Activated CD8-positive, alpha-beta memory T cell treated with anti-CD3 and anti-CD28 coated beads for 24 hours (primary cell): ENCODE results near the gene TECTB.
"Not testable (repeated sequence)": the region's sequence is repeated elsewhere in the genome, so short reads cannot be mapped to it uniquely, and the experiment has no call there.

Experiments used
- DNase-seq: peaks from one replicate; pipeline ENCODE4 v3.0.0-alpha.2; 2020

TECTB gene

DNA sequence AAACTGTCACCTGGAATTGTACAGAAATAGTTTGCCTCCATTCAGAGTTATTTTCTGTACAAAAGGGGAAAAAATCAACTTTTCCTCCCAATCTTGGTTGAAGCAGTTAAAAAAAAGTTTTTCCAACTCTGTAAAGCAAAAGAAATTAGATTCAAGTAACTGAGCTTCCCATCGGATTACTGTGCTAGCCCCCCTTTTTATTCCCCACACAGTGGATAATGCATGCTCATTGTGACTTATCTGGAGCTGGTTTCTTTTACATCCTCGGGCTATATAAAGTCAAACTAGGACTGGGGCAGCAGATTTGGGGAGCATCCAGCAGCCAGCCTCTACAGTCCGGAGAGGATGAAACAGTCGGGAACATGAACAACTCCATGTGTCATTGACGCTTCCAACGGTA is at the start of gene TECTB:
TECTB (plus strand) TSS at position 301 of the 400 bp plus-strand sequence. CDS start 335 bp downstream, outside the sequence.
- DNase-seq = no peak

GRCh38 chr10:112235141-112235540 is 48.1 kb upstream of the TECTB start:
- DNase-seq = no peak

GRCh38 chr10:112235920-112236319 is 47.3 kb upstream of the TECTB start:
- no peak for DNase-seq

DNA sequence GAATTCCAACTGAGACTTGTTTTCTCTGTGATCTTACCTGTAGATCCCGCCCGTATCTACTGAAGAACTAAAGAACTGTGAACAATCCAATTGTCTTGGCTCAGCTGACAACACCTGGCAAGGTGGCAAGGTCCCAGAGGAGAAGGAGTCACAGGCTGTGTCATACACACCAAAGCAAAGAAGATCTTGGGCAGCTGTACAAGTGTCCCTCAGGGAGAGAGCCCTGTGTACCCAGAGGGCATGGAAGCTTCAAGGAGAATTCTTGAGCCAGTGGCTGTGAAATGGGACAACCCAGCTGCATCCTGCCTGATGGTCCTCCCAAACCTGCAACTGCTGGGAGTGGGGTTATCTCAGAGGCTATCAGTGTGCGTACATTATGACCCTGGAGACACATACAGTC is 46.7 kb upstream of the TECTB start:
- DNase-seq = no peak

DNA sequence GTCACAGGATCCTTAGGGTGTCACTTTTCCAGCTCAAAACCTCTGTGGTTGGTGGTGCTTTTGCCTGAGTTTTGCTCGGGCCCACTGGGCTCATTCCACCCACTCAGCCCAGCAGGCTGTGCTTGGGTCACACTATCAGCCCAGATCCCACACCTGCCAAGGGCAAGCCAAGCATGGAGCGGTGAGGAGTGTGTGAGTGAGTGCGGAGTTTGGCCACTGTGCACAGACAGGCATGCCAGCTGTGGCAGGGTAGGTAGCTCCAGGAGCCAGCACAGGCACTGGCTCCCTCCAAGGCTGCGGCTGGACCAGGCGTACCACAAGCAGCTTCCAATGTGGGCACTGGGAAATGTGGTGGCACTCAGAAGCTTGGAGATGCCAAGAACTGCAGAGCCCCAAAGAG is 43.9 kb upstream of the TECTB start:
- DNase-seq = no peak

DNA sequence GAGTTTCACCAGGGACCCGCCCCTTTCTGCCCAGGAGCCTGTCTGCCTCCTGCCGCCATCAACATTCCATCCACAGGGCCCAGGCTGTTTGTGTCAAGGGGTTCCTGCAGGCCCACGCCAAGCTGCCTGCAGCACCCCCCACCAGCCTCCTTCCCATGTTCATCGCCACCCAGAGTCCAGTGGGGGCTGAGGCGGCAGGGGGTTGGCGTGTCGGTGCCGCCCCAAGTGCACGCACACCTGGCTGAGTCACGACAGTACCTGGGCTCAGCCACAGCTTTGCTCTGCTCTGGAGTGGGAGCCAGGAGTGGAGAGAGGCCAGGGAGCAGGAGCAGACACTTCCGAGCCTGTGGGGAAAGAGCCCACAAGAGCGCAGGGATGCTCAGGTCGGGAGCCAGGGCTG is 42.8 kb upstream of the TECTB start:
- no peak for DNase-seq

DNA sequence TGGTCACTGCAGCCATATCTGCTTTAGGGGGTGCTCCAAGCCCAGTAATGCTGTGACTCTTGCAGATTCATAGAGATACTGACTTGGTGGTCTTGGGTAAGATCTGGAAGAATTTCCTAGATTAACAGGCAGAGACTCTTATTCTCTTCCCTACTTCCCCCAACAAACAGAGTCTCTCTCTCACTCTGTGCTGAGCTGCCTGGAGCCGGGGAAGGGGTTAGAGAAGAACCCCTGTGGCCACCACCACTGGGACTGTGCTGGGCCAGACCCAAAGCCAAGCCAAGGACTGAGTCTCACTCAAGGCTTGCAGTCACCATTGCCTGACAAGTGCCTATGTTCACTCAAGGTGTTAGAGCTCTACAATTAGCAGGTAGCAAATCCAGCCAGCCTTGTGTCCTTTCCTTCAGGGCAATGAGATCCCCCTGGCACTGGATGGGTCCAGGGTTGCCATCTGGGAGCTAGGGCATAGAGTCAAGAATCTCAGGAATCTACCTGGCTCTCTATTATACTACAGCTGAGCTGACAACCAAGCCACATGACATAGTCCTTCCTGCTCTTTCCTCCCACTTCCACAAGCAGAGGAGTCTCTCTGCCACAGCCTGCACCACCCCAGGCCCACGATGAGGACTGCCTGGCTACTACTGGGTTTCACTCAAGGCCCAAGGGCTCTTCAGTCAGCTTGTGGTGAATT is 41.4 kb upstream of the TECTB start:
- no peak for DNase-seq

DNA sequence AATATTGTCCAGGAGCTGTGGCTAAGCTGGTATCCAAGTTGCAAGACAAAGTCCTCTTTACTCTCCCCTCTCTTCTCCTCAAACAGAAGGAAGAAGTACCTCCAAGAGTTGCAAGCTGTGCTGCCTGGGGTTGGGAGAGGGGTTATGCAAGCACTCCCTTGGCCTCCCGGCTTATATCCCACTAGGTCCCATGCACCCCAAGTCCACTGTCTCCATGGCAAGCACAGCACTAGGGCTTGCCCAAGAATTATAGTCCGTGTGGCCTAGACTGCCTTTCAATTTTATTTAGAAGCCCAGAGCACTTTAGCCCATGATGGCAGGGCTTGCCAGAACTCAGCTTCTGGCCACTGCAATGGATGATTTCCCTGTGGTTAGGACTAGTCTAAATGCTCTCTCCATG is 40.4 kb upstream of the TECTB start:
- DNase-seq = no peak

GRCh38 chr10:112243713-112244112 is 39.5 kb upstream of the TECTB start:
- no peak for DNase-seq

GRCh38 chr10:112244197-112244596 is 39.0 kb upstream of the TECTB start:
- DNase-seq = no peak

DNA sequence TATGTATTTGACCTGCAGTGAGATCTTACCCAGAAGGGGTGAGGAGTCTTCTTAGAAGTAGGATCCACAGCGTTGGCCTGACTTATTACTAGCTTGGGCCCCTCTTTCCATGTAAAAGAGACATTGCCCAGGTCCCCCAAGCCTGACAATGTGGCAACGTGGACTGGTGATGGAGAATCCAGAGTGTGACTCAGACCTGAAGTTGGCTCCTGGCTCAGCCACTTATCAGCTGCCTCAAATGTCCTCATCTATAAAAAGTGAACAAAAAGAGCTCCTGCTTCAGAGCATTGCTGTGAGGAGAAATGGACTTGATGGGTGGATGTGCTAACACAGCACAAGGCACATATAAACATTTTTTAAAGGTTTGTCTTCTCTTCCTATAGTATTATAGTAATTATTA is 35.4 kb upstream of the TECTB start:
- DNase-seq = no peak

DNA sequence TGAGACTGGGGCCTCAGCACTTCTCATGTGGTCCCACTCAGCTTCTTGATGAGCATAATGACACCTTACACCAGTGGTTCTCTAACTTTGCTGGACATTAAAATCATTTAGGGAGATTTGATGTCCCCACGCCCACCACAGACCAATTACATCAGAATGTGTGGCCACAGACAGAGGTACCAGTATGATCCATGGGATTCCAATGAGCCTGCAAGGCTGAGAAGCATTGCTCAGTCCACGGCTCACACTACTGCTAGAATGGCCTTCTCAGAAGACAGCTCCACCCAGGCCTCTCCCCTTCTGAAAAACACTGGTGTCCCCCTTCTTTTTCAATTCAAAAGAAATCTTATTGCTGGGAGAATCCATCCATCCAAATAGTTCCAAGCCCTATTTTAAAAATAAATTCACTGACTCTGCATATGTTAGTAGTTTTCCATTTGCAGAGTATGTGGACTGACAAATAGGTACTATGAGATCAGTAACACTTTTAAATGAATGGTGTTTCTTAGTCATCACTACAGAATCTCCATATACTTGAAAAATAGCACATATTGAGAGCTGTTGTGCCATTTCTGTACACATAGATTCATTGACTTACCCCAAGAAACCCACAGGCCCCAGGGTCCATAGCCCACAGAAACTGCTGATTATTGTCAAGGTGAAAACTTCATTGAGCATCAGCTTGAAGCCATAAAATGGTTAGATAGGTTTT is 34.5 kb upstream of the TECTB start:
- no peak for DNase-seq

DNA sequence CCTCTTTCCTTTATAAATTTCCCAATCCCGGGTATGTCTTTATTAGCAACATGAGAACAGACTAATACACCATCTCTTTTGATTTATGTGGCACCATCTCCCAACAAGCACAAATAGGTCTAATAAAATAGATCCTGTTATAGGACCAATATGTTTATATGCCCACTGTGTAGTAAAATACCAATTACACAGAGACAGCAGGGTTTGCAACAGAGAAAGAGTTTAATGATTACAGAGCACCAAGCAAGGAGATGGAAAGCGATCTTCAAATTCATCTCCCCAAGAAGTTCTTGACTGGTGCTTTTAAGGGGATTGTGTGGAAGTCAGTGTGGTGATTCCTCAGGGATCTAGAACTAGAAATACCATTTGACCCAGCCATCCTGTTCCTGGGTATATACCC is 33.5 kb upstream of the TECTB start:
- DNase-seq = no peak

DNA sequence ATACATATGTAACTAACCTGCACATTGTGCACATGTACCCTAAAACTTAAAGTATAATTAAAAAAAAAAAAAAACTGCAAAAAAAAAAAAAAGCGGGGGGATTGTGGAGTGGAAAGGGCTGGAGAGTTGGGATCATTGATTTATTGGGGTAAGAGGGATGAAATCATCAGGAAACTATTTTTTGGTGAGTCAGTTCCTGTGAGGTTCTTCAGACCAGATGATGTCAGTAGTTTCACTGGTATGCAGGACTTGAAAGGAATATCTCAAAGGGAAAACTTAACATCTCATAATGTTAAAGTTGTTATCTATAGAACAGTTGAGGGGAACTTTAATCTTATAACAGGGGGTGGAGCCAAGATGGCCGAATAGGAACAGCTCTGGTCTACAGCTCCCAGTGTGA is 32.6 kb upstream of the TECTB start:
- no peak for DNase-seq

DNA sequence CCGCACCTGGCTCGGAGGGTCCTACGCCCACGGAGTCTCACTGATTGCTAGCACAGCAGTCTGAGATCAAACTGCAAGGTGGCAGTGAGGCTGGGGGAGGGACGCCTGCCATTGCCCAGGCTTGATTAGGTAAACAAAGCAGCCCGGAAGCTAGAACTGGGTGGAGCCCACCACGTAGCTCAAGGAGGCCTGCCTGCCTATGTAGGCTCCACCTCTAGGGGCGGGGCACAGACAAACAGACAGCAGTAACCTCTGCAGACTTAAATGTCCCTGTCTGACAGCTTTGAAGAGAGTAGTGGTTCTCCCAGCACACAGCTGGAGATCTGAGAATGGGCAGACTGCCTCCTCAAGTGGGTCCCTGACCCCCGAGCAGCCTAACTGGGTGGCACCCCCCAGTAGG is 32.0 kb upstream of the TECTB start:
- DNase-seq = not testable (repeated sequence)

- DNase-seq = no peak
Measured at GRCh38 chr10:112258407-112258806, 24.8 kb upstream of the TECTB start.

GRCh38 chr10:112259688-112260087 is 23.5 kb upstream of the TECTB start:
- DNase-seq = no peak

DNA sequence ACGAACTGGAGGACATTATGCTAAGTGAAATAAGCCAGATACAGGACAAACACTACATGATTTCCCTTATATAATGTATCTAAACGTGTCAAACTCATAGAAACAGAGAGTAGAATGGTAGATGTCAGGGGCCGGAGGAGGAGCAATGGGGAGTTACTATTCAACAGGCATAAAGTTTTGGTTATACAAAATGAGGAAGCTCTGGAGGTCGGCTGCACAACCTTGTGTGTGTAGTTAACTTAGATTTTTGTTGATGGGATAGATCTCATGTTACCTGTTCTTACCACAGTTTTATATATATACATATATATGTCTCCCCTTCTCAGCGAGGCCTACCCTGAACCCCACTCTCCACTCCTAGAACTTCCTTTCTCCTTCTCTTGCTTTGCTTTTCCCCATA is 22.4 kb upstream of the TECTB start:
- no peak for DNase-seq

DNA sequence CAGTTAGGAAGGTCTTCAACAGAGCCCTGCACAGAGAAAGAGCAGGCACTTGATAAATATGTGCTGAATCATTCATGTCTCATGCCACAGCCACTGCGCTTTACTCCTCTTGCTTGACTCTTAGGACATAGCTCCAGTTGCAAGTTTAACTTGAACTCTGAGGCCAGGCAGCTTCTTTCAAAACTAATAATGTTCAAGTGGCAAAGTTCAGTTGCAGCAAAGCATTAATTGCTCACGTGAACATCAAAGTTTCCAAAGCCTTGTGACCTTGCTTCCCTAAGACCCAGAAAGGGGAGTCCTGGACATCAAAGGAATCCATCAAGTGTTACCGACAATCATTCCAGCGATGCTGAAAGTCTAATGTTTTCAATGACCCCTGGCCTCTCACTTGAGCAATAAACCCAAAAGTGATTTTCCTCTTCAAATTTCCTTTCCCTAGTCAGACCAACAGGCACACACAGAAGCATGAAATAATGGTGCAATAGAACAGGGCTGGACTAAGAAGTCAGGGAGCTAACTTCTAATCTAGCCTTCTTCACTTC is 21.8 kb upstream of the TECTB start:
- no peak for DNase-seq

DNA sequence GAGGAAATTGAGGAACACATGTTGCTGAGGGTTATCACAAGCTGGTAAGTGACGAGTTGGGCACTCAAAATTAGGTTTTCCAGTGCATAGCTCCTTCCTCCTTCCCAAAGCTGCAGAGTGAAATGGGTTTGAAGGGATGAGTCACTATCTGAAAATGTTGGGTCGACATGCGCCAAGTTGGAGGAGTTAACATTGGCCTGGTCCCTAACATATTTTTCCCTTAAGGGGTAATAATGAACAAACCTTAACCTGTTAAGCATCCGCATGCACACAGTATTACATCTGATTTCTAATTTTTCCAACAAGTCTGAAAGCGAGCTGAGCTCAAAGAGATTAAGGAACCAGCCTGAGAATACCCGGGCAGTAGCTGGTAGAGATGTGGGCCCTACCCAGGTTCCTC is 20.7 kb upstream of the TECTB start:
- DNase-seq = no peak

GRCh38 chr10:112265745-112266144 is 17.5 kb upstream of the TECTB start:
- no peak for DNase-seq

DNA sequence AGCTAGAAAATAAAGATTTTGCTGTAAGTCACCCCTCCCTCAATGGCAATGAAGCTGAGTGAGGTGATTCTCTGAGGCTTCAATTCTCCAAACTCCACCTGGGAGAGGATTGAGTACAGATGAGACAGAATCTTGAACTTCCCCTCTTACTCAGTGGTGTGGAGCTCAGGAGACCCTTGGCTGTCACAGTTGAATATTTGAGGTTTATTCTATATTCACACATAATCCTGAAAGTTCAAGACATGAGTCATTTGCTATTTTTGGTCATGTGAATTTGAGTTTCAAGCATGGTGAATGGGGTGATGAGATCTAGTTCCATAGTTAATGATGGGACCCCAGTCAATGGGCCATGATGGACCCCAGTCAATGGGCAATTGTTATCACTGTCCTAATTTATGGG is 13.9 kb upstream of the TECTB start:
- DNase-seq = no peak

- DNase-seq = no peak
Measured at GRCh38 chr10:112271982-112272381, 11.2 kb upstream of the TECTB start.

DNA sequence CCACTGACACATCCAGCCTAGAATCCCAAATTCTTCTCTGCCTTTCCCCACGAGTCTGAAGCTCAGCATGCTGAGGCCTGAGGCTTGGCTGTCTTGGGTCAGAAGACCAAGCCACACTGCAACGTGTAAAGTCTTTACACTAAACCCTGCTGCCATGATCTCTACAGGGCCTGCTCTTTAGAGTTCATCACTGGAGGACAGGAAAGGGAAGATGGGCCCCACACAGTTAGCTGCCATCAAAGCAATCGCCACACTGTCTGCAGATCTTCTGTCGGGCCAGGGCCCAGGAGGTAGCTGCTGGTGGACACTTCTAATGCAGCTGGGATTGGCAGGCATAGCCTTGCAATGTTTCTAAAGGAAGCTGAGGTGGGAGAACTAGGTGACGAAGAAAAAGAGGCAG is 8.4 kb upstream of the TECTB start:
- no peak for DNase-seq
